ENCODE results near the gene AMELX. TPM values are rescaled to one million over a fixed set of nuclear protein-coding genes. Genes with fewer than 3 reads are reported as not detected.
A peak's percentile ranks its signal among the peaks of the same experiment; 100 is the strongest.

The AMELX gene
- total and polyA plus RNA-seq, 3 donors from 2014 or later, result not detected

- 88 to 97% methylated on average over 3 of the region's 3 CpGs for WGBS, 2 donors
- H3K27ac ChIP-seq, result no peak overlapping the region
- no peaks in the 10 kb centered on the region for H3K4me1 ChIP-seq
- DNase-seq, result no peak
- no peak overlapping the region for H3K4me3 ChIP-seq
- no peaks in the 10 kb centered on the region for H3K27me3 ChIP-seq
- TF ChIP-seq, protein P1, sequence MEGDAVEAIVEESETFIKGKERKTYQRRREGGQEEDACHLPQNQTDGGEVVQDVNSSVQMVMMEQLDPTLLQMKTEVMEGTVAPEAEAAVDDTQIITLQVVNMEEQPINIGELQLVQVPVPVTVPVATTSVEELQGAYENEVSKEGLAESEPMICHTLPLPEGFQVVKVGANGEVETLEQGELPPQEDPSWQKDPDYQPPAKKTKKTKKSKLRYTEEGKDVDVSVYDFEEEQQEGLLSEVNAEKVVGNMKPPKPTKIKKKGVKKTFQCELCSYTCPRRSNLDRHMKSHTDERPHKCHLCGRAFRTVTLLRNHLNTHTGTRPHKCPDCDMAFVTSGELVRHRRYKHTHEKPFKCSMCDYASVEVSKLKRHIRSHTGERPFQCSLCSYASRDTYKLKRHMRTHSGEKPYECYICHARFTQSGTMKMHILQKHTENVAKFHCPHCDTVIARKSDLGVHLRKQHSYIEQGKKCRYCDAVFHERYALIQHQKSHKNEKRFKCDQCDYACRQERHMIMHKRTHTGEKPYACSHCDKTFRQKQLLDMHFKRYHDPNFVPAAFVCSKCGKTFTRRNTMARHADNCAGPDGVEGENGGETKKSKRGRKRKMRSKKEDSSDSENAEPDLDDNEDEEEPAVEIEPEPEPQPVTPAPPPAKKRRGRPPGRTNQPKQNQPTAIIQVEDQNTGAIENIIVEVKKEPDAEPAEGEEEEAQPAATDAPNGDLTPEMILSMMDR (IDR thresholded peaks at IDR 0.05), result no peak
- no peak for TF ChIP-seq POLR2A (IDR thresholded peaks at IDR 0.05)
- no peaks in the 10 kb centered on the region for H3K36me3 ChIP-seq (ENCODE audit: low read depth, missing control alignments)
- intact Hi-C loops (cut with DNase I; ENCODE audit: low total_unique reads), result no loop called here
- H3K9me3 ChIP-seq, result no peaks in the 10 kb centered on the region
Measured at GRCh38 chrX:11267425-11267824, 25.8 kb upstream of the AMELX start.

DNA sequence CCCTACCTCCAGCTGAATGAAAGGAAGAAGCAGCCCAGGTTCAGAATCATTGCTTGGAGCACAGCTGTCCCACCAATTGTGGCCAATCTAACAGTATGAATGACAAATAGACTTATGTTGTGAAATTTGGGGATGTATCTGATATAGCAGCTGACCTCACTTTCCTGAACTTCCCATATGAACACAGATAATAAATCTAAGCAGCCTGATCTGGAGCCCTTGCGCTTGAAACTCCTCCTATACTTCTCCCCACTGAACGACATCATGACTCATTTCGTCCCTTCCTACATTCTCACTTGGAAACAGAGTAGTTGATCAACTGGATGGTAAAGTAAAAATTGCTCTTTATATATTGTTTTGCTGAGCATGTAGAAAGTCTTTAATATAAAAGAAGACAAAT, 24.2 kb upstream of the AMELX start:
- no peaks in the 10 kb centered on the region for H3K36me3 ChIP-seq (ENCODE audit: low read depth, missing control alignments)
- no peak overlapping the region for H3K4me3 ChIP-seq
- DNase-seq, result no peak
- TF ChIP-seq POLR2A (IDR thresholded peaks at IDR 0.05), result no peak
- TF ChIP-seq, protein P1 (IDR thresholded peaks at IDR 0.05), result no peak
- H3K27me3 ChIP-seq, result no peaks in the 10 kb centered on the region
- H3K4me1 ChIP-seq, result no peaks in the 10 kb centered on the region
- WGBS, 2 donors, result 75 to 90% methylated on average over 3 of the region's 3 CpGs
- no peak overlapping the region for H3K27ac ChIP-seq
- intact Hi-C loops (cut with DNase I; ENCODE audit: low total_unique reads), result no loop called here
- no peaks in the 10 kb centered on the region for H3K9me3 ChIP-seq

GRCh38 chrX:11269996-11270395, 23.2 kb upstream of the AMELX start:
- no peak for TF ChIP-seq POLR2A (IDR thresholded peaks at IDR 0.05)
- TF ChIP-seq, protein P1 (IDR thresholded peaks at IDR 0.05), result no peak
- Histone ChIP-seq H3K4me1 (no peaks in the 10 kb centered on the region), H3K9me3 (no peaks in the 10 kb centered on the region), H3K27me3 (no peaks in the 10 kb centered on the region), H3K27ac (no peak overlapping the region), H3K36me3 (ENCODE audit: low read depth, missing control alignments) (no peaks in the 10 kb centered on the region), H3K4me3 (no peak overlapping the region)
- intact Hi-C loops (cut with DNase I; ENCODE audit: low total_unique reads), result no loop called here
- WGBS, 2 donors, result 65 to 68% methylated on average over 3 of the region's 3 CpGs
- DNase-seq, result peak; percentile 18

DNA sequence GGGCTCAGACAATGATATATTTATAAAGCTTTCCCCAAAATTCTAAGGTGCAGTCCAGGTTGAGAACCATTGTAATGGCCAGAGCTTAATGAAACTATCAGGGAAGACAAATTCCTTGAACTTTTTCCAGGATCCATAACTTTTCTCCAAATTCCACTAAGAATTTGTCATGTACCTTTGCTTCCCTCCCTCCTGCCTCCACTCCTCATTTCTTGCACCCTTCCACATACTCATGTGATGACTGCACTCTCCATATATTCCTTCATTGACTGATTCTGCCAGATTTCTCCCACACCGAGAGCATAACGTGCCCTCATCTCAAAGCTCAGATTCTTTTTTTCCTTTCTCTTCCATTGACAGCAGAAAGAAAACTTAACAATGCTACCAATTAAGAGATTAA, 20.9 kb upstream of the AMELX start:
- no peaks in the 10 kb centered on the region for H3K36me3 ChIP-seq (ENCODE audit: low read depth, missing control alignments)
- no peak overlapping the region for H3K4me3 ChIP-seq
- DNase-seq, result no peak
- 50 to 61% methylated on average over 2 of the region's 2 CpGs for WGBS, 2 donors
- H3K27me3 ChIP-seq, result no peaks in the 10 kb centered on the region
- no peaks in the 10 kb centered on the region for H3K9me3 ChIP-seq
- H3K4me1 ChIP-seq, result no peaks in the 10 kb centered on the region
- intact Hi-C loops (cut with DNase I; ENCODE audit: low total_unique reads), result no loop called here
- H3K27ac ChIP-seq, result no peak overlapping the region
- TF ChIP-seq, protein P1 (IDR thresholded peaks at IDR 0.05), result no peak
- no peak for TF ChIP-seq POLR2A (IDR thresholded peaks at IDR 0.05)

DNA sequence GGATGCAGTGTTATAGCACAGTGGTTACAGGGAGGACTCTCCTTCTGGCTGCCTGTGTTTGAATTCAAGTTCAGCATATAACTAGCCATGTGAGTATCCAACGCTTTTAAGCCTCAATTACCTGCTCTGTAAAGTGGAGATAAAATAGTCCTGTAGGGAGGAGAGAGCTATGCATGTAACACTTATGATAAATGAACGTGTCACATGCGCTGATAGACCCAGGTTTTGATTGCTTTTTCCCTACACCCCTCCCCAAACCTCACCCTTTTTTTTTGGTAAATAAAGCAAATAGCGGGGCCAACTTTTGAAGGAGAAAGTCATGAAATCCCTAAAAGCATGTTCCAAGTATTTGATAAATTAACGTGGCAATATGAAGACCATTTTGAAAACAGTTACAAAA, 20.4 kb upstream of the AMELX start:
- DNase-seq, result no peak
- WGBS, 2 donors, result 45 to 68% methylated on average over 5 of the region's 5 CpGs
- no peak overlapping the region for H3K4me3 ChIP-seq
- no peaks in the 10 kb centered on the region for H3K27me3 ChIP-seq
- H3K36me3 ChIP-seq (ENCODE audit: low read depth, missing control alignments), result no peaks in the 10 kb centered on the region
- intact Hi-C loops (cut with DNase I; ENCODE audit: low total_unique reads), result no loop called here
- H3K4me1 ChIP-seq, result no peaks in the 10 kb centered on the region
- H3K27ac ChIP-seq, result no peak overlapping the region
- no peak for TF ChIP-seq POLR2A (IDR thresholded peaks at IDR 0.05)
- TF ChIP-seq, protein P1 (IDR thresholded peaks at IDR 0.05), result no peak
- H3K9me3 ChIP-seq, result no peaks in the 10 kb centered on the region
